ENCODE results near the gene NME8.

DNA sequence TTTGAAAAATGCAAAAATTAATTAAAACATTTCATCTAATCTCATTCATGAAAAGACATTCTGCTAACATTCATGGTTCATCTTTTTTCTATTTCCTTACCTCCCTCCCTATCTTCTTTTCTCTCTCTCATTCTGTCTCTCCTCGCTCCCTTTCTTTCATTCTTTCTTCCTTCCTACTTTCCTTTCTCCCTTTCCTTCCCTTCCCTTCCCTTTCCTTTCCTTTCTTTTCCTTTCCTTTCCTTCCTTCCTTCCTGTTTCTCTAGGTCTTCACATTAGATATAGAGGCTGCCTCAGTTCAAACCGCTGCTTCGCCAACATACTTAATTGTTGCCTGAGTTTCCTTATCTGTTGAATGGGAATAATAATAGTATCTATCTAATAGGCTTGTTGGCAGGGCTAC is 46.3 kb downstream of the NME8 start:
- TF ChIP-seq POLR2AphosphoS5 (IDR thresholded peaks at IDR 0.05; ENCODE audit: borderline replicate concordance, low read depth, low read length) (no peak), EZH2 (IDR thresholded peaks at IDR 0.05) (no peak), FOXP2 (optimal IDR thresholded peaks at IDR 0.05; ENCODE audit: control extremely low read depth, extremely low read length, insufficient read depth) (no peak)

All from SK-N-MC (cell line).